NK-92 (cell line): Measurements from ENCODE around the gene MAPK1.
"Not testable (repeated sequence)": the region's sequence is repeated elsewhere in the genome, so short reads cannot be mapped to it uniquely, and the experiment has no call there.

Source experiments
- DNase-seq: peaks from one replicate; lab custom pipeline; 2025; ENCODE audit not compliant: unreplicated experiment; lab: John Stamatoyannopoulos, UW

Gene MAPK1

GRCh38 chr22:21849489-21849888, 18.0 kb downstream of the MAPK1 start:
- no peak for DNase-seq

GRCh38 chr22:21848057-21848456, 19.4 kb downstream of the MAPK1 start:
- DNase-seq = not testable (repeated sequence)

GRCh38 chr22:21845558-21846453, 21.6 kb downstream of the MAPK1 start:
- no peak for DNase-seq

- no peak for DNase-seq
These were observed 24.5 kb downstream of the MAPK1 start for GRCh38 chr22:21842946-21843345.

GRCh38 chr22:21841422-21841821, 26.0 kb downstream of the MAPK1 start:
- DNase-seq = no peak

- no peak for DNase-seq
These were observed 27.1 kb downstream of the MAPK1 start for GRCh38 chr22:21840236-21840823.

- DNase-seq = no peak
These were observed 27.7 kb downstream of the MAPK1 start for GRCh38 chr22:21839765-21840140.

- DNase-seq = not testable (repeated sequence)
These were observed 28.2 kb downstream of the MAPK1 start for GRCh38 chr22:21839104-21839764.

GRCh38 chr22:21837248-21837979, 30.0 kb downstream of the MAPK1 start:
- no peak for DNase-seq

- not testable (repeated sequence) for DNase-seq
These were observed 31.0 kb downstream of the MAPK1 start for GRCh38 chr22:21836486-21836885.

GRCh38 chr22:21835378-21835777, 32.1 kb downstream of the MAPK1 start:
- DNase-seq = no peak

GRCh38 chr22:21834869-21835268, 32.6 kb downstream of the MAPK1 start:
- no peak for DNase-seq

- no peak for DNase-seq
These were observed 34.9 kb downstream of the MAPK1 start for GRCh38 chr22:21832291-21833290.

GRCh38 chr22:21829523-21829922, 37.9 kb downstream of the MAPK1 start:
- DNase-seq = no peak

GRCh38 chr22:21828268-21828638, 39.2 kb downstream of the MAPK1 start:
- no peak for DNase-seq

GRCh38 chr22:21827628-21828267, 39.7 kb downstream of the MAPK1 start:
- DNase-seq = no peak

- DNase-seq = no peak
These were observed 41.2 kb downstream of the MAPK1 start for GRCh38 chr22:21826204-21826603.

- not testable (repeated sequence) for DNase-seq
These were observed 42.5 kb downstream of the MAPK1 start for GRCh38 chr22:21824962-21825361.

GRCh38 chr22:21824445-21824912, 43.0 kb downstream of the MAPK1 start:
- DNase-seq = no peak
